ENCODE measurements around the gene EXOC6B.

Gene EXOC6B

GRCh38 chr2:72862239-72862988 lies 36.6 kb upstream of the EXOC6B start:
- peaks cover 69% of the 10 kb centered on the region for H3K27me3 Mint-ChIP-seq (ENCODE audit: low read depth)
- peak overlapping the region in 2 of 3 experiments; percentile 31 to 66 for H3K4me3 Mint-ChIP-seq
- TF ChIP-seq CTCF (IDR thresholded peaks at IDR 0.05; ENCODE audit: unreplicated experiment in 3 of 3), result peak; percentile 95 to 99 (median 98)
- peaks cover 4% of the 10 kb centered on the region for H3K4me1 Mint-ChIP-seq
- H3K27ac Mint-ChIP-seq, result no peak overlapping the region
- no peaks in the 10 kb centered on the region for H3K9me3 Mint-ChIP-seq
- H3K36me3 Mint-ChIP-seq (ENCODE audit: low read depth), result no peaks in the 10 kb centered on the region

DNA sequence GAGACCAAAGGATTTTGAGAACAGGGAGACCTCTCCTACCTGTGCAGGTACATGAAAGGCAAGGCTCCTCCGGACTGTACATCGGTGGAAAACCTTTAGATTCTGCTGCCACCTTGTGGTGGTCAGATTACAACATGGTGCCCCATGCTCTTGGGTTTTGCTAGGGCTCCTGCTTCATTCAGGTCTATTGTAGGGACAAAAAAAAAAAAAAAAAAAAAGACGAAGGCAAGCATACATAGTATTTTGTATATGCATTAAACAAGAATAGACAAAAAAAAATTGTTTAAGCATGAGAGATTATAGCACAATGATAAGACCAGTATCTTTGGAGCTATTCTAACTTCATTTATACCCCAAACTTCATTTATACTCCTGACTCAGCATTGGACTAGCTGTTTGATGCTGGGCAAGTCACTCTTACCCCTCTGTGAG lies 34.0 kb upstream of the EXOC6B start:
- no peaks in the 10 kb centered on the region for H3K36me3 Mint-ChIP-seq (ENCODE audit: low read depth)

GRCh38 chr2:72851333-72851732 lies 25.5 kb upstream of the EXOC6B start:
- TF ChIP-seq CTCF (IDR thresholded peaks at IDR 0.05; ENCODE audit: unreplicated experiment in 3 of 3), result no peak
- Mint-ChIP-seq H3K9me3 (no peaks in the 10 kb centered on the region), H3K36me3 (ENCODE audit: low read depth) (no peaks in the 10 kb centered on the region), H3K4me1 (no peaks in the 10 kb centered on the region), H3K27me3 (ENCODE audit: low read depth) (peaks cover 28% of the 10 kb centered on the region), H3K4me3 (no peak overlapping the region), H3K27ac (no peak overlapping the region)

More for the DNA sequence above, 34.0 kb upstream of the EXOC6B start:
- no peak overlapping the region for H3K27ac Mint-ChIP-seq
- H3K4me3 Mint-ChIP-seq, result no peak overlapping the region
- H3K27me3 Mint-ChIP-seq (ENCODE audit: low read depth), result peaks cover 70% of the 10 kb centered on the region
- peaks cover 4% of the 10 kb centered on the region for H3K4me1 Mint-ChIP-seq
- H3K9me3 Mint-ChIP-seq, result no peaks in the 10 kb centered on the region
- peak; percentile 50 to 72 (median 68) for TF ChIP-seq CTCF (IDR thresholded peaks at IDR 0.05; ENCODE audit: unreplicated experiment in 3 of 3)

GRCh38 chr2:72849138-72849462 lies 23.3 kb upstream of the EXOC6B start:
- H3K9me3 Mint-ChIP-seq, result no peaks in the 10 kb centered on the region
- peaks cover 13% of the 10 kb centered on the region for H3K27me3 Mint-ChIP-seq (ENCODE audit: low read depth)
- no peak overlapping the region for H3K4me3 Mint-ChIP-seq
- no peak for TF ChIP-seq CTCF (IDR thresholded peaks at IDR 0.05; ENCODE audit: unreplicated experiment in 3 of 3)
- H3K4me1 Mint-ChIP-seq, result no peaks in the 10 kb centered on the region
- no peaks in the 10 kb centered on the region for H3K36me3 Mint-ChIP-seq (ENCODE audit: low read depth)
- H3K27ac Mint-ChIP-seq, result no peak overlapping the region

GRCh38 chr2:72848436-72849137 lies 22.8 kb upstream of the EXOC6B start:
- H3K4me3 Mint-ChIP-seq, result no peak overlapping the region
- TF ChIP-seq CTCF (IDR thresholded peaks at IDR 0.05; ENCODE audit: unreplicated experiment in 3 of 3), result no peak

More at GRCh38 chr2:72848436-72849137, 22.8 kb upstream of the EXOC6B start:
- no peak overlapping the region for H3K27ac Mint-ChIP-seq
- no peaks in the 10 kb centered on the region for H3K9me3 Mint-ChIP-seq
- H3K4me1 Mint-ChIP-seq, result no peaks in the 10 kb centered on the region
- no peaks in the 10 kb centered on the region for H3K36me3 Mint-ChIP-seq (ENCODE audit: low read depth)
- peaks cover 11% of the 10 kb centered on the region for H3K27me3 Mint-ChIP-seq (ENCODE audit: low read depth)
